Mesothelial cell of epicardium (in vitro differentiated cells): ENCODE data around the gene PHACTR2. TPM values are rescaled to one million over a fixed set of nuclear protein-coding genes. Genes with fewer than 3 reads are reported as not detected.

Source experiments
- DNase-seq, 2 experiments: peaks; one replicate each; pipeline ENCODE4 v3.0.0; 2021; ENCODE audit warnings: low spot score in 2 of 2; ENCODE audit not compliant: unreplicated experiment in 2 of 2
- H3K27ac Mint-ChIP-seq: 2 replicates; pipeline ENCODE4 v1.8.0; 2021; ENCODE audit warnings: mixed read lengths
- H3K27me3 Mint-ChIP-seq: 2 replicates; pipeline ENCODE4 v1.8.0; 2021; ENCODE audit warnings: low read depth, mixed read lengths
- H3K36me3 Mint-ChIP-seq: 2 replicates; pipeline ENCODE4 v1.8.0; 2021; ENCODE audit warnings: mixed read lengths
- H3K4me1 Mint-ChIP-seq: 2 replicates; pipeline ENCODE4 v1.8.0; 2021; ENCODE audit warnings: mixed read lengths
- H3K4me3 Mint-ChIP-seq: 2 replicates; pipeline ENCODE4 v1.8.0; 2021; ENCODE audit warnings: mild to moderate bottlenecking, moderate library complexity, mixed read lengths
- H3K9me3 Mint-ChIP-seq: 2 replicates; pipeline ENCODE4 v1.8.0; 2021; ENCODE audit warnings: mixed read lengths
- CTCF ChIP-seq: fragments of 200-600 bp; sonication (generic); IDR thresholded peaks from one replicate; pipeline ENCODE4 v1.5.0; 2021; ENCODE audit warnings: antibody characterized with exemption; ENCODE audit not compliant: unreplicated experiment
- total RNA-seq: library from RNA; stranded (reverse); gene quantifications from 3 replicates; pipeline ENCODE4 v1.2.1, GENCODE V29; 2021

The PHACTR2 gene
- total RNA-seq, 1 donor from 2014 or later, result 124 TPM

DNA sequence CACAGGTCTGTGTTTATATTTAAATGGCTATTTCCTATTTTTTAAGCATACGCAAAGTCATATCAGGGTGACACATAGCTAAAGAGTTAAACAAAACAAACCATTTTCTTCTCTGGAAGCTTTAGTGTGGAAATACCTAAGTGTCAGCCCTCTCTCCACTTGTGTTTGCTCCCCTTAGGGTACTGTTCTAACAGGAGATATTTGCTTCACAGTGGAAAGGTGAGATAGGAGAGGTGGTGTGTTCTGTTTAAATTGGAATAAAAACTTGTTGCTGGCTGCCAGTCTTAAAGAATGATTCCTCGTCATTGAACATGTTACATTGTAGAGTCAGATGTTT, 18.9 kb downstream of the PHACTR2 start:
- Mint-ChIP-seq H3K36me3 (peaks cover 10% of the 10 kb centered on the region), H3K27ac (peak overlapping the region; percentile 28), H3K9me3 (no peaks in the 10 kb centered on the region), H3K4me1 (peaks cover 57% of the 10 kb centered on the region), H3K27me3 (no peaks in the 10 kb centered on the region), H3K4me3 (no peak overlapping the region)
- no peak for DNase-seq
- no peak for TF ChIP-seq CTCF

- Mint-ChIP-seq H3K36me3 (peaks cover 10% of the 10 kb centered on the region), H3K4me3 (no peak overlapping the region), H3K9me3 (no peaks in the 10 kb centered on the region), H3K27me3 (no peaks in the 10 kb centered on the region), H3K27ac (peak overlapping the region; percentile 78), H3K4me1 (peaks cover 51% of the 10 kb centered on the region)
- no peak for DNase-seq
- TF ChIP-seq CTCF, result no peak
These were observed 19.5 kb downstream of the PHACTR2 start for GRCh38 chr6:143697076-143697800.

DNA sequence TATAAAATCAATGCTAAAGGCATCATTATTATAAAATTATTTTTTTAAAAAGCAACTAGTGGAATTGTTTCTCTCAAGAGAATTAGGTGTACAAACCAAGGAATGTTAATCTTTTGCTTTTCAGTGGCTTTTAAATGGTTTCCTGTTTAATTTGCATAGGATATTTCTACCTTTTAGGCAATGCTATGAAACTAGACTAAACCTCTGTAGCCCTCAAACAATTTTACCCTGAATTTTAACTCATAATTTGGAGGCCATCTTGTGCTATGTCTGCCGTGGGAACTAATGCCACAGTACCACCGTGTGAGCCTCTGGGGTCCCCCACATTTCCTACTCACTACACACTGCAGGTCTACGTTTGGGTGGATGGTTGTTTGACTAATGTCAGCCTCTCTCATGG, 20.6 kb downstream of the PHACTR2 start:
- Mint-ChIP-seq H3K27ac (no peak overlapping the region), H3K4me1 (peaks cover 47% of the 10 kb centered on the region), H3K9me3 (no peaks in the 10 kb centered on the region), H3K27me3 (no peaks in the 10 kb centered on the region), H3K4me3 (no peak overlapping the region), H3K36me3 (peaks cover 10% of the 10 kb centered on the region)
- TF ChIP-seq CTCF, result no peak
- DNase-seq, result no peak

DNA sequence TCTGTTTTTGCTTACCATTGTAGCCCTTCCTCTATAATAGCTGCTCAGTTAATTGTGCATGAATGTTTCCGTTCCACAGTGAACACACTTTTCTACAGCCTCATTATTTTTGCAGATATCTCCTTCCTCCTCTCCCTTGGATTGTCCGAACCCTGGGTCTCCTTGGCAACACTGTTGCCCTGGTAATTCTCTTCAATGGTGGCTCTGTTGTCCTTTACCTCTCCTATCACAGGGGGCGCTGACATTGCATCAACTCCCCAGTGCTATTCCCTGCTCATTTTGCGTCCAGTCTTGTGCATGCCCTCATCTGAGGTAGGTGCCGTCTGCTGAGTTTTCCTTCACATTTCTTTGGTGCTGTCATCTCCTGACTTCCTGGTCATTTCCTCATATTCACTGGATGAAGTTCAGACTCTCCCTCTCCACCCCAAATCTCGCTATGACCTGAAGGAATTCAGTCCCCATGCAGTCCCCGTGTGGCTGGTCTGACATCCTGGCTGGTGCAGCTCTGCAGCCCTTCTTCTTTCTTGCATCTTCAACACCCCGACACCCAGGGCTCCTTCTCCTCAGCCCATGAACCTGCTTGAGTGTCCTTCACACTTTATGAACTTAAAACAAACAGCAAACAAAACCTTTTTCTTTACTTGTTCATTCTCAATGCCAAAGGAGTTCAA, 21.1 kb downstream of the PHACTR2 start:
- Mint-ChIP-seq H3K4me3 (no peak overlapping the region), H3K36me3 (peaks cover 10% of the 10 kb centered on the region), H3K27ac (no peak overlapping the region), H3K4me1 (peaks cover 45% of the 10 kb centered on the region), H3K9me3 (no peaks in the 10 kb centered on the region), H3K27me3 (no peaks in the 10 kb centered on the region)
- DNase-seq, result no peak
- TF ChIP-seq CTCF, result no peak

- H3K9me3 Mint-ChIP-seq, result no peaks in the 10 kb centered on the region
These were observed 21.7 kb downstream of the PHACTR2 start for GRCh38 chr6:143699430-143699825.

More at GRCh38 chr6:143699430-143699825, 21.7 kb downstream of the PHACTR2 start:
- Mint-ChIP-seq H3K4me3 (no peak overlapping the region), H3K27me3 (no peaks in the 10 kb centered on the region), H3K4me1 (peaks cover 41% of the 10 kb centered on the region), H3K27ac (no peak overlapping the region), H3K36me3 (peaks cover 13% of the 10 kb centered on the region)
- no peak for DNase-seq
- no peak for TF ChIP-seq CTCF
